ENCODE measurements around the gene SLIT3. TPM values are rescaled to one million over a fixed set of nuclear protein-coding genes. Genes with fewer than 3 reads are reported as not detected.

SLIT3 gene
- total RNA-seq, 1 donor from 2014 or later, result not detected

DNA sequence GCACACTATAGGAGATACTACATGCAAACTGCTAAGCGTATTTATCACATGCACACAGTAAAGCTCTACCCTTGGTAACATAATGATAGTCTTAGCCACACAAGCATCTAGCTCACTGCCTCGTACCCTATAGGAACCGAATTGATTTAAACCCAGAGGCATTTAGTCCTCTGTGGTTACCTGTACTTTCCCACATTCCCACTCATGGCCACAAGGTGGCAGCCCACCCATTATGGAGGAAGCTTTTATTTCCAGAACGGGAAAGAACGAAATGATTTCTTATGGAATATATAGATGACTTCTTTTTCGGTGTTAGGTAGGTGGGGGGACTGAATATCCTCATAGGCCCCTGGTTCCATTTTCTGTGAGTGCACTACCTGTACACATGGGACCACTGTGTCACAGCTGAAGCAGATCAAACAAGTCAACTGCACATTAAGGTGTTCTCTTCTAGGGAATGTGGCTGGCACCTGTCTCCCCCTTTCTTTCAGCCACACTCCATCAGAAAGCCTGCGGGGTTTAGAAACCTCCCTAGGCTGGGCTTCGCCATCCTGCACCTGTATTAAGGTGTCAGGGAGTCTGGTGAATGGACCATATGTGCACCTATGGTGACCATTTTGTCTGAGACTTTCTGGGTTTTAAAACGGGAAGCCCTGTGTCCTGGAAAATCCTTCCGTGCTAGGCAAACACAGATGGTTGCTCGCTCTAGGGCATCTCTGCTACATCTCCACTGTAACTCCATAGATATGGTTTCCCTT, 313.2 kb downstream of the SLIT3 start:
- DNase-seq, result peak; percentile 74

DNA sequence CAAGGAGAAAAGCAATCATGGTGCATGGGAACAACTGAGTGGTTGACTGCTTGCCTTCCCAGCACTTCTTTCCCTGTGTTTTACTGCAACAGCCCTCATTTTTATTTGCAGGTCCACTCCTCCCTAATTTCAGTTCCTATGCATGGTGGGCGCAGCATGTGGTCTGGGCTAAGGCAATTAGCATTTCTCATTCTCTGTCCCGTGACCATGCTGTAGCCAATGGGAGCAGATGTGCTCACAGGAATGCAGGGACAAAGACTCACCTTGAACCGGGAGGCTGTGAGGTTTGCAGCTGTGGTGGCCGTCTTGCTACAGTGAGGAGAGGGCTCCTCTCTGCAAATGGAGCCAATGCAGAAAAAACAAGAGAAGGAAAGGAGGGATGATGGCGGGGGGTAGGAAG, 315.5 kb downstream of the SLIT3 start:
- no peak for DNase-seq

- DNase-seq, result no peak
These were observed 316.7 kb downstream of the SLIT3 start for GRCh38 chr5:168984135-168984675.

DNA sequence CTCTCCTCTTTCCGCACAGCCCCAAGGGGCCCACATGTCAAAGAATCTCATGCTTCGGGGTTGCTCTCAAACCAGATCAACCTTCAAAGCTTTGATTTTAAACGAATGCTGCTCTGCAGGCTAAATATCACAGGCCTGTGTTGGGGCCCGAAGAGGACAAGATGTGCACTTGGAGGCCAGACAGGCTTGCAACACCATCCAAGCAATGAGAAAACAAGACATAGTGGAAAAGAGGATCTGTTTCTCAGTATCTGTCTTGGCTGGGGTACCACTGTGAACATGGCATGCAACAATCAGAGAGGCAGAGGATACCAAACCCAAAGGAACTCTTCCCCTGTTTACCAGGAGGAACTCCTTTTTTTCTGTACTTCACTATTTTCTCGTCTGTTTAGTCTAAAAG, 321.8 kb downstream of the SLIT3 start:
- no peak for DNase-seq

- no peak for DNase-seq
These were observed 322.4 kb downstream of the SLIT3 start for GRCh38 chr5:168978500-168978899.

DNA sequence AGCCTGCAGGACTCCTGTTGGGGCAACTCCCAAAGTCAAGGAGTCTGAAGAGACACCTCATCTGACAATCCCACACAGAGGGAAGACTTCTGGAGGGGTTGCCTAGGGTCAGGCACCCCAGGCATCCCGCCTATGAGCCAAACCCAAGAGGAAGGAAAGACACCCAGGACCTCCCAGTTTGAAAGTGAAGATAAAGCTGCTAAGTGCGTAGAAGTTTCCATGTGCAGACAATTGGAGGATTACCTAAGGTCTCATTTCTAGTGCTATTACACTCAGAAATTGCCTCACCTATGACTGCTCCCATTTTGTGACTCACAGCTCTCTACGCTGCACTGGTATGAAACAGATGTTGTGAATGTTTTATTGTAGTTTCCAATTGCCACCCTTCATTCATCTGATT, 322.9 kb downstream of the SLIT3 start:
- DNase-seq, result no peak

DNA sequence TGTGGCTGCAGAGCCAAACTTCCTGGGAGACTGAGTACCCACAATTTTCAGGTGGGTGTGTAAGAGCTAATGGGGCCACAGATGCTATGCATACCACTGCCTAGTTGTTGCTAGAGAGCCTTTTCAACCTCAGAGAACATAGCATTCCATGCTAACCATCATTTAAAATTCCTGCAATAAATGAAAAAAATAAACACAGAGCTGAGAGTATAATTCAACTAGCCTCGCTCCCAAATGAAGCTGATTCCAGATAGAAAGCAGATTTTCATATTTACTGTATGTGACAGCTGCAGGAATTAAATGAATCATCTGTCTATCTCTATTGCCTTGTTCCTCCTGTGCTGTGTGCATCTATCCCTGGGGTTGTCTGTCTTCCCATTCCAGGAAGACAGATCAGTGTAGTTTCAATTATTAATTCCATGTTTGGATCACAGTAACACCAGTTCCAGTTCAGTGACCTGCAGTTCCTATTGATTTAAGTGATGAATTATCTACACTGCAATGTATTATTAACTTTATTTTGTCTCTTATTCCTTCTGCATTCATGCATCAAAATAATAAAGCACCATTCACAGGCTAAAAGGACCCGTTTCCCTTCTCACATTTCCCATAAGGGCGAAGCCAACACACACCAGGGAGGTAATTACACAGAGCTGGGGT, 324.5 kb downstream of the SLIT3 start:
- no peak for DNase-seq

GRCh38 chr5:168975331-168975730, 325.6 kb downstream of the SLIT3 start:
- DNase-seq, result no peak

DNA sequence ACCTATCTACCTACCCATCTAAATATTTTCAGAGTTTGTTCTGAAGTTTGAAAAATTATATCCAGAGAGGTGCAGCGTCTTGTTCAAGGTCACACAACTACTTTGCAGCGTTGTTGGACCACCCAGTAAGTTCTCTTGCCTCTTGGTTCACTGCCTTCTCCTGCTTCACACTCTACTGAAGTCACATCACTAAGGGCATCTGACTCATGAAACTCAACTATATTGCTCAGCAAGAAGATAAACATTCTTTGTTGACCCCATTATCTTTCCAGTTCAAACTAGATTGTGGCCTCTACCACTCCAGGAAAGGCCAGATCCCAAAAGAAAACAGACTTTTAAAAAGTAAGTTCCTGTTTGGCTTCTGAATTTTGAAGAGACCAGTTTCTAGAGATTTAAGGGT, 326.9 kb downstream of the SLIT3 start:
- no peak for DNase-seq

- no peak for DNase-seq
These were observed 328.2 kb downstream of the SLIT3 start for GRCh38 chr5:168972731-168973130.

DNA sequence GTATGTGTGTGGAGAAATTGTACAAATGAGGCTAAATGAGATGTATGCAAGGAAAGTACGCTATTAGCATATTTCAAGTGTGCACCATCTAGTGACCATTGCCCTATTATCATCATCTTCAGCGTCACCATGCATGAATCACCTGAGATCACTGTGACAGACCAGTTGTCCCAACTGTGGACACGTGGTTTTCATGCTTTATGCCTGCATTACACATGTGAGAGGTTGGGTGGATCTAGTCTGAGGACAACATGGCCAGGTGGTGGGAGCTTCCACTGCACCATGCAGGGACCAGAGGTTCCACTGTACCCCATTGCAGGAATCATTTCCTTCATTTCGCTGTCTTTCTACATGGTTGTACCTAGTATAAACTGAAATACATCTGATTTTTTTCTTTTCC, 329.8 kb downstream of the SLIT3 start:
- no peak for DNase-seq

GRCh38 chr5:168969326-168969886, 331.5 kb downstream of the SLIT3 start:
- no peak for DNase-seq

DNA sequence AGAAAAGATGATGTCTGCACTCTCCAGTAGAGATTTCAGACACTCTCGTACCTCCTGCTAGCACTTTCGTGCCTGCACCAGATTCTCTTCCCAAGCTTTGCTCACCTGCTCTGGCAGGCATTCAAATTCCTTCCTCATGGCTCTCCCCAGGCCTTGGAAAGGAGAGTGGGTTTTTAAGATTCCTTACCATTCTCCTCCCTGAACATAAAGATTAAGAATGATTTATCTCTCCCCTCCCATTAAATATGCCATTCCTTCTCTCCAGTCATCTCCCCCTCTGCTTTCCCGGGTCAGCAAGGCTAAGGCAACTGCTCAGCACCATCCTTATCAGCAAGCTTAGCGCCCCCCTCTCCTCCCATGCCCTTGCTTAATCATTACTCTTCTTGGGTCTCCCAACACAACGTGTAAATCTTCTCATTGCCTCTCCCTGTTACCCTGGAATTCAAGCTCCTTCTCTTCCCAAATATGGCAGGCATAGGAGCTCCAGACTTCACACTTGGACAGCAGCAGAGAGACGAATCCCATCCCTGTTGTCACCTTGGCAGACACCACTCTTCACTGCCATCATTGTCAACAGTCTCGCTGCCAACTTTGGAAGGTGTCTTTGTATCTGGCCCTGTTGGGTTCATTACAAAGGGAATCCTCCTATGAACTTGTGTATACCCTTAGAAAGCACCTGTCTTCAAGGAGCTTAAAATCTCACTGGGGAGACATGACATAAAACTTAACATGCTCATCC, 332.9 kb downstream of the SLIT3 start:
- no peak for DNase-seq

DNA sequence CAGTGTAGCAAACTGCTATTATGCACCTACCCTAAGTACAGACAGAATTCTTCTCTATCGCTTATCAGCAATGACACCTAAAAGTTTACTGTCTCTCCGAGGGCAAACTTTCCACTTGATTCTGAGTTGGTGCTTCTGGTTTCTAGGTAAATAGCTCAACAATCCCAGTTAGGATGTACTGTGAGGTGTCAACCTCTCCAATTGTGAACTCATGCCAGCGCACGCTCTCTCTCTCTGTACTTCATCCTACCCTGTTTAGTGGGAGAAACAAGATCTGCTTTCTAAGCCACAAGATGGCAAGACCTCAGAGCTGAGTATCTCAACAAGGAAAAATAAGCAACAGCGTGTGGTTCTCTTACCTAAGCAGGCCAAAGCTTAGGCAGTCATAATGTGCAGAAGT, 335.3 kb downstream of the SLIT3 start:
- no peak for DNase-seq

DNA sequence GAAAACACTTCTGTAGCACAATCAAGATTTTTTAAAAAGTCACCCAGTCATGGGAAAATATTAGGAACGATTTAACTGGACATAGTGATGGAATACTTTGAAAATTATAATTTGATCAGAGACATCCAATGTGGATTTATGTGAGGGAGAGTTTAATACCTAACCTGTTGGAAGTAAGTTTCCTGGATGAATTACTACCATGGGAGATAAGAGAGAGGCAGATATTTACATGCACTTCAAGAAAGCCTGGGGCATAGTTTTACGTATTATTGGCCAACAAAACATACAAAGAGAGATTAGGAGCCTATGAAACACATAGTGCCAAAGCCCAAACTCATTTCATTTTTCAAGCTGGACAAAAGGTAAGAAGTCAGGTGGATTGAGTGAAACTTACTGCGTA, 336.8 kb downstream of the SLIT3 start:
- no peak for DNase-seq

DNA sequence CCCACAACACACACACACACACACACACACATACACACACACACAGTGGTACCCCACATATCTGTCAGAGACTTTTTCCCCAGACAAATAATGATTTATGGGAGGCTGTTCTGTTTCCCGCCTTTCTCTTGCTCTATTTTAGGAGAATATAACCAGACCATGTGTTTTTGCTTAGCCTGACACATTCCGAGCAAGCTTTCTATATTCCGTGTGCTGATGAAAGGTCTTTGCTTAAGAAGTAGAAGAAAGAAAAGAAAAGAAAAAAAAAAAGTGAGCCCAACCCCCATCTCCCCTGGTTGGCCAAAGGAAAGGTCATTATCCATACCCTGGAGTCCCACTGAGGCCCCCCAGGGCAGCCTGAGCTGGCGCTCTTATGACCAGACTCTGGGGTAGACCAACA, 338.6 kb downstream of the SLIT3 start:
- no peak for DNase-seq

GRCh38 chr5:168961681-168962080, 339.3 kb downstream of the SLIT3 start:
- DNase-seq, result no peak

GRCh38 chr5:168960497-168960896, 340.4 kb downstream of the SLIT3 start:
- no peak for DNase-seq

- no peak for DNase-seq
These were observed 347.6 kb downstream of the SLIT3 start for GRCh38 chr5:168953351-168953750.

DNA sequence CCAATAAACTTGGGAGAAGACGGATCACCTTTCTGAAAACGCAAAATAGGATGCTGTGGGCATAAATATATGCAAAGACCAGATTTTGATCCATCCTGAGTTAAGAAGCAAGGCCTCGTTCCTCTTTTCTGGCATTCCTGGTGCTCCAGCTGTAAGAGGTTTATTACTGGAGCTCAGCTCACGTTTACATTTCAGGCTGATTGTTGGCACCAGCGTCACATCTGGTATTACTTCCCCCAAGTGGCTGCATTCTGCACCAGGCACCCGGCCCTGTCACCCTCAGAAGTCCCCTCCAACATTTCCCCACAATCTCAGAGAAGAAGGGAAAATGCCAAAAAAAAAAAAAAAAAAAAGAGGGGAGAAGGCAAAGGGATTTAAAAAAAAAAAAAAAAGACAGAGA, 348.7 kb downstream of the SLIT3 start:
- DNase-seq, result no peak

- no peak for DNase-seq
These were observed 349.2 kb downstream of the SLIT3 start for GRCh38 chr5:168951769-168952168.

DNA sequence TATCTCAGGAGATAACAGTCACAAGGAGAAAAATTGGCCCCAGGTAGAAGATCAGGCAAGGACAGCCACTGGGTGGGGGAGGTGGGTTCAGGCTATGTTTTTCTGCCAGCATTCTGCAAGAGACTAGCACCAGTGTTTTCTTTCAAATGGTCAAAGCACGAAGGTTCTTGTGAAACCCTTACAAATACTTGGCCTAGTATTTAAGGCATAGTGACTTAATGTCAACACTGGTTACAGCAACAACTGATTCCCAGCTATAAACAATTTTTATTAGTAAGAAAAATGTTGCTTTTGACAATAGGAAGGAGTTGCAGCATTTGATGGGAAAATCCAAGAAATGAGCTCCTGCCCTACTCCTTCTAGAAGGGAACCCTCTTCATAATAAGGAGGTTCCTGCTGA, 349.6 kb downstream of the SLIT3 start:
- no peak for DNase-seq

Data from dermis blood vessel endothelial cell (primary cell).